ENCODE results near the gene KRT2.

GRCh38 chr12:52636189-52636588 is 15.8 kb downstream of the KRT2 start:
- TF ChIP-seq CTCF (IDR thresholded peaks at IDR 0.05 in 8 of 11, conservative IDR thresholded peaks at IDR 0.05 in 3 of 11) (no peak), POLR2A (IDR thresholded peaks at IDR 0.05) (no peak), POLR2AphosphoS5 (IDR thresholded peaks at IDR 0.05) (no peak)

Measured in spleen (tissue), 7 donors.